ENCODE measurements around the gene SIRPG.

- TF ChIP-seq POLR2A (IDR thresholded peaks at IDR 0.05; ENCODE audit: low read depth, low read length) (no peak), TAF1 (IDR thresholded peaks at IDR 0.05; ENCODE audit: borderline replicate concordance, low read depth, low read length) (no peak)
Observed at GRCh38 chr20:1674361-1674760, 16.8 kb upstream of the SIRPG start.

Data from GM12892 (cell line).